ENCODE results near the gene C10orf105. TPM values are rescaled to one million over a fixed set of nuclear protein-coding genes. Genes with fewer than 3 reads are reported as not detected.

C10orf105 gene
- total and polyA plus RNA-seq, 2 of the 13 experiments (the other 11 are each of a cell fraction or from before 2014, with no cell fraction given): not detected

DNA sequence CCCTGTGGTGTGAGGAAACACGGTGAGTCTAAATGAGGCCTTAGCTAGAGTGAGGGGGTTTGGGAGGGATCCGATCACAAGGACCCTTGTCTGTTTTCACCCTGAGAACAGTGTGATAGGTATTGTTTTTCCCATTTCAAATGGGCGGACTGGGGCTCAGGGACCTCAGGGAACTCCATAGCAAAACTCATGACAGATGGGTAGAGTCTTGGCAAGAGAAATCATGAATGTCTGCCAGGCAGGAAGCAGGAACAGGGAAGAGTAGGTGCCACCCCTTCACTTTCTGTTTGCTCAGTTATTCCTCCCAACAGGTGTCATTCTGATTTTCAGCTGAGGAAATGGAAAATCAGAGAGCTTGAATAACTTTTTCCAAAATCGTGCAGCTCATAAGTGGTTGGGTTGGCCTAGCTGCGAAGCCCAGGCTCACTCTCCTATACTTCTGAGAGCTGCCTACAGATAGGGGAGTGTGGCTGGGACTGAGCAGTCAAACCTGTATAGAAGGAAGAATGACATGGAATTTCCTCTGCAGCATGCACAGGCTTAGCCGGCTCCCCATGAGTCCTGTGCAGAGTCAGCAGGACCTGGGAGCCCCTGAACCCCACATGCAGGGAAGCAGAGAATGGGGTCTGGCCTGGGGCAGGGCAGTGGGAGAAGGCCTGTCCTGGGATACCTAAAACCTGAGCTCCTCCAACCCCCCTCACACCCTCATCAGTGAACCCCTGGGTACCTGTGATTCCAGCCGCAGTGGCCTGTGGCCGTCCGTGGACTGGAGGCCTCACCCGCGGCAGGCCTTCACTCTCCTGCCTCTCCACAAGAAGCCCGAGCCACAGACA, 17.6 kb upstream of the C10orf105 start:
- no TSS peak for BruUV-seq (replicated peaks)
- Histone ChIP-seq H3K4me1 (ENCODE audit: insufficient read depth, low read length) (0 out of 2 replicates have a peak, but pooled peaks cover 9% of the 10 kb centered on the region), H3K27me3 (ENCODE audit: control insufficient read depth in 1 of 2, insufficient read depth in 2 of 2, low read length in 2 of 2) (peaks cover 8 to 48% of the 10 kb centered on the region in 2 experiments; a peak in 4 of 5 replicates), H3K9ac (ENCODE audit: insufficient read depth, low read depth, low read length) (no peak overlapping the region), H4K20me1 (ENCODE audit: insufficient read depth, low read length) (no peaks in the 10 kb centered on the region), H3K79me2 (ENCODE audit: insufficient read depth, low read length) (no peaks in the 10 kb centered on the region), H3K36me3 (replicated peaks in 1 of 2; ENCODE audit: control insufficient read depth in 1 of 2, insufficient read depth in 2 of 2, low read length in 2 of 2) (no peaks in the 10 kb centered on the region), H2AFZ (ENCODE audit: low read length) (no peak overlapping the region), H3K4me2 (ENCODE audit: low read depth, low read length) (no peak overlapping the region), H3K9me3 (ENCODE audit: low read length) (no peaks in the 10 kb centered on the region), H3K4me3 (replicated peaks in 1 of 3; ENCODE audit: insufficient read depth in 1 of 3, low read depth in 2 of 3, low read length in 3 of 3) (no peak overlapping the region), H3K27ac (ENCODE audit: extremely low read length, insufficient read depth, low read length) (no peak overlapping the region)
- 28% methylated on average over 12 of the region's 12 CpGs for WGBS (ENCODE audit: low lambda C conversion rate)
- FAIRE-seq: no peak
- ChIA-PET CTCF (ENCODE audit: low intra/inter-chr PET ratio, low total read pairs) (no interaction called here), POLR2A (no interaction called here)
- ATAC-seq: no peak
- no peak for DNase-seq (ENCODE audit: low spot score)
- in situ Hi-C loops (cut with HindIII; ENCODE audit: extremely low pct_ligation_motif_present, low pct_unique_long_range_greater_than_20kb): no loop called here
- intact Hi-C loops (cut with micrococcal nuclease; ENCODE audit: unreplicated experiment): no loop called here
- TF ChIP-seq ZNF572 (CRISPR knock-in tag; IDR thresholded peaks at IDR 0.05) (no peak), ARNT2 (CRISPR knock-in tag; IDR thresholded peaks at IDR 0.05; ENCODE audit: low read depth) (no peak), ZBTB21 (CRISPR knock-in tag; IDR thresholded peaks at IDR 0.05) (no peak), SRSF1 (optimal IDR thresholded peaks at IDR 0.05; ENCODE audit: low read depth, low read length) (no peak), KLF9 (CRISPR knock-in tag; IDR thresholded peaks at IDR 0.05; ENCODE audit: low read depth) (no peak), ZNF574 (CRISPR knock-in tag; IDR thresholded peaks at IDR 0.05) (no peak), MBD4 (IDR thresholded peaks at IDR 0.05; ENCODE audit: borderline replicate concordance, low read length) (no peak), JUND (CRISPR knock-in tag; IDR thresholded peaks at IDR 0.05) (no peak), GABPA (IDR thresholded peaks at IDR 0.05; ENCODE audit: low read depth, low read length) (no peak), GABPA (CRISPR knock-in tag; IDR thresholded peaks at IDR 0.05; ENCODE audit: low read depth) (no peak), ZNF451 (CRISPR knock-in tag; IDR thresholded peaks at IDR 0.05) (no peak), SMYD3 (CRISPR knock-in tag; IDR thresholded peaks at IDR 0.05) (no peak), SUZ12 (IDR thresholded peaks at IDR 0.05; ENCODE audit: low read depth, low read length) (no peak), ZNF24 (IDR thresholded peaks at IDR 0.05) (no peak), ZNF577 (CRISPR knock-in tag; IDR thresholded peaks at IDR 0.05; ENCODE audit: borderline replicate concordance, low read depth) (no peak)
- TF ChIP-seq, protein P1, sequence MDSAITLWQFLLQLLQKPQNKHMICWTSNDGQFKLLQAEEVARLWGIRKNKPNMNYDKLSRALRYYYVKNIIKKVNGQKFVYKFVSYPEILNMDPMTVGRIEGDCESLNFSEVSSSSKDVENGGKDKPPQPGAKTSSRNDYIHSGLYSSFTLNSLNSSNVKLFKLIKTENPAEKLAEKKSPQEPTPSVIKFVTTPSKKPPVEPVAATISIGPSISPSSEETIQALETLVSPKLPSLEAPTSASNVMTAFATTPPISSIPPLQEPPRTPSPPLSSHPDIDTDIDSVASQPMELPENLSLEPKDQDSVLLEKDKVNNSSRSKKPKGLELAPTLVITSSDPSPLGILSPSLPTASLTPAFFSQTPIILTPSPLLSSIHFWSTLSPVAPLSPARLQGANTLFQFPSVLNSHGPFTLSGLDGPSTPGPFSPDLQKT (CRISPR knock-in tag; IDR thresholded peaks at IDR 0.05; ENCODE audit: borderline replicate concordance): no peak
- TF ChIP-seq, protein P2, sequence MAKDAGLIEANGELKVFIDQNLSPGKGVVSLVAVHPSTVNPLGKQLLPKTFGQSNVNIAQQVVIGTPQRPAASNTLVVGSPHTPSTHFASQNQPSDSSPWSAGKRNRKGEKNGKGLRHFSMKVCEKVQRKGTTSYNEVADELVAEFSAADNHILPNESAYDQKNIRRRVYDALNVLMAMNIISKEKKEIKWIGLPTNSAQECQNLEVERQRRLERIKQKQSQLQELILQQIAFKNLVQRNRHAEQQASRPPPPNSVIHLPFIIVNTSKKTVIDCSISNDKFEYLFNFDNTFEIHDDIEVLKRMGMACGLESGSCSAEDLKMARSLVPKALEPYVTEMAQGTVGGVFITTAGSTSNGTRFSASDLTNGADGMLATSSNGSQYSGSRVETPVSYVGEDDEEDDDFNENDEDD (CRISPR knock-in tag; IDR thresholded peaks at IDR 0.05; ENCODE audit: borderline replicate concordance): no peak
